SK-N-SH treated with all-trans-retinoic acid at 6 μM for 48 hours (cell line): ENCODE measurements around the gene XPR1.
"Not testable (repeated sequence)": the region's sequence is repeated elsewhere in the genome, so short reads cannot be mapped to it uniquely, and the experiment has no call there.

ENCODE experiments used
- ATAC-seq: fragments of 200-7000 bp; cut with Tn5 transposase; 3 replicates; pipeline ENCODE4 v1.9.1; 2020; ENCODE audit warnings: mild to moderate bottlenecking, moderate library complexity
- ARNTL ChIP-seq: fragments of 450-650 bp; formaldehyde crosslinking; IDR thresholded peaks from 2 replicates; pipeline ENCODE4 v1.5.0; 2020; ENCODE audit warnings: low read depth, mild to moderate bottlenecking, moderate library complexity, borderline replicate concordance
- BACH2 ChIP-seq: fragments of 250-450 bp; sonication (Bioruptor Pico); IDR thresholded peaks from 2 replicates; pipeline ENCODE4 v1.9.0; 2021; ENCODE audit warnings: mild to moderate bottlenecking, borderline replicate concordance
- CREB5 ChIP-seq: fragments of 250-450 bp; sonication (Bioruptor Pico); IDR thresholded peaks from 2 replicates; pipeline ENCODE4 v1.5.1; 2020; ENCODE audit warnings: low read depth, mild to moderate bottlenecking, moderate library complexity
- CSDC2 ChIP-seq: fragments of 250-450 bp; sonication (Bioruptor Pico); IDR thresholded peaks from 2 replicates; pipeline ENCODE4 v1.5.0; 2020; ENCODE audit warnings: mild to moderate bottlenecking, moderate library complexity
- CSRNP3 ChIP-seq: fragments of 250-450 bp; sonication (Bioruptor Pico); IDR thresholded peaks from 2 replicates; pipeline ENCODE4 v1.5.1; 2021; ENCODE audit warnings: mild to moderate bottlenecking, moderate library complexity
- ESRRG ChIP-seq: fragments of 250-450 bp; sonication (Bioruptor Pico); IDR thresholded peaks from 2 replicates; pipeline ENCODE4 v1.6.1; 2021; ENCODE audit warnings: mild to moderate bottlenecking
- GLIS3 ChIP-seq: fragments of 250-450 bp; sonication (Bioruptor Pico); IDR thresholded peaks from 2 replicates; pipeline ENCODE4 v1.5.0; 2020; ENCODE audit warnings: mild to moderate bottlenecking, moderate library complexity
- ISL1 ChIP-seq: fragments of 250-450 bp; sonication (Bioruptor Pico); IDR thresholded peaks from 2 replicates; pipeline ENCODE4 v2.1.2; 2022; ENCODE audit warnings: mild to moderate bottlenecking, moderate library complexity
- OSR1 ChIP-seq: fragments of 250-450 bp; sonication (Bioruptor Pico); IDR thresholded peaks from 2 replicates; pipeline ENCODE4 v1.8.0; 2022; ENCODE audit warnings: moderate library complexity, mild to moderate bottlenecking, inconsistent platforms
- POU6F1 ChIP-seq: fragments of 250-450 bp; sonication (Bioruptor Pico); IDR thresholded peaks from 2 replicates; pipeline ENCODE4 v1.8.0; 2021; ENCODE audit warnings: low read depth, mild to moderate bottlenecking, moderate library complexity, borderline replicate concordance
- PPARA ChIP-seq: fragments of 250-450 bp; sonication (Bioruptor Pico); IDR thresholded peaks from 2 replicates; pipeline ENCODE4 v1.5.0; 2020; ENCODE audit warnings: mild to moderate bottlenecking, borderline replicate concordance
- RARB ChIP-seq: fragments of 250-450 bp; sonication (Bioruptor Pico); IDR thresholded peaks from 2 replicates; pipeline ENCODE4 v1.8.0; 2021; ENCODE audit warnings: mild to moderate bottlenecking, moderate library complexity
- SNAI2 ChIP-seq: fragments of 250-450 bp; sonication (Bioruptor Pico); IDR thresholded peaks from 2 replicates; pipeline ENCODE4 v1.5.0; 2020; ENCODE audit warnings: mild to moderate bottlenecking, moderate library complexity
- TCF4 ChIP-seq: fragments of 250-450 bp; sonication (Bioruptor Pico); IDR thresholded peaks from 2 replicates; pipeline ENCODE4 v1.8.0; 2021; ENCODE audit warnings: mild to moderate bottlenecking, moderate library complexity, borderline replicate concordance
- TOX ChIP-seq: fragments of 250-450 bp; sonication (Bioruptor Pico); IDR thresholded peaks from 2 replicates; pipeline ENCODE4 v1.8.0; 2021; ENCODE audit warnings: mild to moderate bottlenecking, moderate library complexity, borderline replicate concordance
- TSHZ2 ChIP-seq: fragments of 250-450 bp; sonication (Bioruptor Pico); IDR thresholded peaks from 2 replicates; pipeline ENCODE4 v1.5.0; 2020; ENCODE audit warnings: mild to moderate bottlenecking, moderate library complexity
- ZC3H10 ChIP-seq: fragments of 250-450 bp; sonication (Bioruptor Pico); IDR thresholded peaks from 2 replicates; pipeline ENCODE4 v1.5.1; 2021; ENCODE audit warnings: mild to moderate bottlenecking, moderate library complexity
- ZFP3 ChIP-seq: fragments of 250-450 bp; sonication (Bioruptor Pico); IDR thresholded peaks from 2 replicates; pipeline ENCODE4 v1.5.0; 2020; ENCODE audit warnings: mild to moderate bottlenecking, moderate library complexity
- ZFP30 ChIP-seq: fragments of 450-650 bp; formaldehyde crosslinking; IDR thresholded peaks from 2 replicates; pipeline ENCODE4 v1.5.0; 2022; ENCODE audit warnings: mild to moderate bottlenecking, moderate library complexity
- ZNF565 ChIP-seq: fragments of 450-650 bp; formaldehyde crosslinking; conservative IDR thresholded peaks from 2 replicates; pipeline ENCODE4 v1.5.0; 2020; ENCODE audit warnings: low read depth, mild to moderate bottlenecking, moderate library complexity
- ZNF70 ChIP-seq: fragments of 450-650 bp; formaldehyde crosslinking; IDR thresholded peaks from 2 replicates; pipeline ENCODE4 v1.5.0; 2020; ENCODE audit warnings: mild to moderate bottlenecking, moderate library complexity
- ZNF8 ChIP-seq: fragments of 450-650 bp; formaldehyde crosslinking; IDR thresholded peaks from 2 replicates; pipeline ENCODE4 v1.5.0; 2020; ENCODE audit warnings: mild to moderate bottlenecking, moderate library complexity

Gene XPR1

GRCh38 chr1:180722586-180722985, 90.8 kb downstream of the XPR1 start (continued):
- TF ChIP-seq TSHZ2 (CRISPR knock-in tag) (no peak), RARB (CRISPR knock-in tag) (no peak), ZFP3 (CRISPR knock-in tag) (no peak), ZNF565 (no peak)

- no peak for ATAC-seq
- TF ChIP-seq ISL1 (CRISPR knock-in tag) (no peak), TCF4 (no peak), ZFP30 (no peak), POU6F1 (CRISPR knock-in tag) (no peak), CSDC2 (no peak), TOX (no peak), BACH2 (no peak), ZC3H10 (no peak), SNAI2 (no peak), GLIS3 (CRISPR knock-in tag) (no peak), PPARA (CRISPR knock-in tag) (no peak)
These were observed 92.2 kb downstream of the XPR1 start for GRCh38 chr1:180724055-180724454.

GRCh38 chr1:180726024-180726423, 94.2 kb downstream of the XPR1 start:
- ATAC-seq: not testable (repeated sequence)

GRCh38 chr1:180727751-180728150, 95.9 kb downstream of the XPR1 start:
- not testable (repeated sequence) for ATAC-seq

- TF ChIP-seq TCF4: no peak
- no peak for TF ChIP-seq CREB5
- no peak for TF ChIP-seq OSR1 (CRISPR knock-in tag)
- TF ChIP-seq ARNTL (CRISPR knock-in tag): no peak
- no peak for TF ChIP-seq ZFP30
- no peak for TF ChIP-seq ZFP3 (CRISPR knock-in tag)
- no peak for TF ChIP-seq POU6F1 (CRISPR knock-in tag)
- TF ChIP-seq SNAI2: no peak
- TF ChIP-seq GLIS3 (CRISPR knock-in tag): no peak
- no peak for TF ChIP-seq TSHZ2 (CRISPR knock-in tag)
- TF ChIP-seq ZNF70 (CRISPR knock-in tag): no peak
- no peak for TF ChIP-seq CSDC2
- no peak for TF ChIP-seq PPARA (CRISPR knock-in tag)
- no peak for TF ChIP-seq ESRRG (CRISPR knock-in tag)
- TF ChIP-seq TOX: no peak
- no peak for TF ChIP-seq ZNF8
- TF ChIP-seq ZC3H10: no peak
- no peak for TF ChIP-seq BACH2
- TF ChIP-seq CSRNP3 (CRISPR knock-in tag): no peak
These were observed 96.8 kb downstream of the XPR1 start for GRCh38 chr1:180728472-180729106.

More at GRCh38 chr1:180728472-180729106, 96.8 kb downstream of the XPR1 start:
- no peak for ATAC-seq
